ENCODE results near the gene ALDH1L1. TPM values are rescaled to one million over a fixed set of nuclear protein-coding genes. Genes with fewer than 3 reads are reported as not detected.

Gene ALDH1L1
- total and polyA plus RNA-seq, 2 of the 4 experiments (the other 2 are of a cell fraction), result not detected

DNA sequence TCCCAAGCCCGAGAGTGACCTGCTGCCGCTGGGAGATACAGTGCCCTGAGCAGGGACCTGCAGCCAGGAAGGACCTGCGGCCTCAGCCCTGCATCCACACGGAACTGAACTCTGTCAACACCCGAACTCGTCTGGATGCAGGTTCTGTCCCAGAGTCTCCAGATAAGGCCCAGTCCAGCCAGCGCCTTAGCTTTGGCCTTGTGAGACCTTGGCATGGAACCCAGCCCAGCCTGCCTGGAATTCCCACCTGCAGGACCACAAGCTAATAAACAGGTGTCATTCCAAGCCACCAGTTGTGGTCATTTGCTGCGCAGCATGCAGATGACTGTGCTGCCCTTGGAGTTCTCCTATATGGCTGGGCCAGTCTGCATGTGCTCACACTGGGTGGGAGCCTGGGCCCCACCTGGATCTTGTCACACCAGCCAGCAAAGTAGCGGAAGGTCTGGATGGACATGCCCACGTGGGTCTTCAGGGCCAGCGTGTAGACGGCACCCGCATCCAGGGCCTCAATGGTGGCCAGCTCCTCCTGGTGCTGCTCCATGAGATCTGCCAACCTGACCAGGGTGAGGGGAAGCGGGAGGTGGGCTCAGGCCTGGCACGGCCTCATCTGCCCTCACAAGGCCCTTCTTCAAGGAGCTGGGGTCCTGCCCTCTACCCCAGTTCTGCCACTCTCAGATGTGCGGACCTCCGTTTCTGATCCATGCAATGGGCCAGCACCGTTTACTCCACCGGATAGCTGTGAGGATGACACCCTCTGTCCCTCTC is 49.2 kb downstream of the ALDH1L1 start:
- H3K18ac ChIP-seq (ENCODE audit: low read depth, low read length), result no peak overlapping the region
- no peak overlapping the region for H2AK9ac ChIP-seq (replicated peaks; ENCODE audit: low read depth, low read length, poor library complexity)
- no peak overlapping the region for H3K4me3 ChIP-seq (ENCODE audit: insufficient read depth, low read depth, low read length)
- no peaks in the 10 kb centered on the region for H3K36me3 ChIP-seq (ENCODE audit: control insufficient read depth, insufficient read depth, low read length)
- no peak overlapping the region for H3K4me2 ChIP-seq (ENCODE audit: low read depth, low read length)
- H2BK5ac ChIP-seq (ENCODE audit: low read depth, low read length, poor library complexity, severe bottlenecking), result no peak overlapping the region
- no peak overlapping the region for H3K9ac ChIP-seq (ENCODE audit: low read depth, low read length)
- no peak overlapping the region for H4K91ac ChIP-seq (ENCODE audit: insufficient read depth, low read depth, low read length)
- no peak overlapping the region for H3K14ac ChIP-seq (replicated peaks; ENCODE audit: low read depth, low read length)
- H3K4me1 ChIP-seq (ENCODE audit: control insufficient read depth, insufficient read depth, low read length), result no peaks in the 10 kb centered on the region
- no peak overlapping the region for H2AK5ac ChIP-seq (ENCODE audit: low read depth, low read length)
- no peak overlapping the region for H3K27ac ChIP-seq (ENCODE audit: insufficient read depth, low read length)
- TF ChIP-seq MAZ (IDR thresholded peaks at IDR 0.05; ENCODE audit: borderline replicate concordance, low read depth, low read length) (no peak), MXI1 (IDR thresholded peaks at IDR 0.05; ENCODE audit: borderline replicate concordance, low read depth, low read length) (no peak), RAD21 (IDR thresholded peaks at IDR 0.05; ENCODE audit: low read length) (no peak), CHD1 (IDR thresholded peaks at IDR 0.05; ENCODE audit: low read depth, low read length) (no peak), POLR2A (IDR thresholded peaks at IDR 0.05; ENCODE audit: low read depth, low read length) (no peak)
- H4K20me1 ChIP-seq (ENCODE audit: insufficient read depth, low read length), result no peaks in the 10 kb centered on the region
- H3K56ac ChIP-seq (ENCODE audit: extremely low read depth, insufficient read depth, low read length), result no peak overlapping the region
- no TSS peak for BruUV-seq (replicated peaks)
- DNase-seq, result no peak
- intact Hi-C loops (cut with micrococcal nuclease), result loop anchor here (5.0 to 10.0 kb wide), 4 partner anchors 159 to 391 kb away; partner anchors contain the start of genes CHST13 and ZXDC
- H3K79me1 ChIP-seq (ENCODE audit: low read depth in 1 of 2, low read length in 2 of 2), result no peaks in the 10 kb centered on the region
- H3K9me3 ChIP-seq (ENCODE audit: control insufficient read depth, insufficient read depth, low read length), result no peaks in the 10 kb centered on the region
- no peak overlapping the region for H2BK20ac ChIP-seq (ENCODE audit: low read depth, low read length)
- no peak overlapping the region for H3K4ac ChIP-seq (ENCODE audit: low read depth, low read length)
- no peak overlapping the region for H2BK15ac ChIP-seq (ENCODE audit: low read depth, low read length)
- no peak for ATAC-seq (ENCODE audit: low read depth)
- no peak overlapping the region for H2AFZ ChIP-seq (replicated peaks; ENCODE audit: low read length, poor library complexity)
- no peak overlapping the region for H4K8ac ChIP-seq (ENCODE audit: low read depth in 2 of 2, low read length in 2 of 2)
- H3K23ac ChIP-seq (ENCODE audit: low read depth, low read length), result no peak overlapping the region
- no peak overlapping the region for H4K5ac ChIP-seq (ENCODE audit: low read depth, low read length)
- no peak overlapping the region for H2BK120ac ChIP-seq (ENCODE audit: low read depth, low read length)
- H3K9me1 ChIP-seq (ENCODE audit: insufficient read depth, low read length), result no peaks in the 10 kb centered on the region
- WGBS, 2 experiments (ENCODE audit: extremely low coverage in 2 of 2, insufficient read length in 1 of 2), result 71% methylated on average over 13 of the region's 19 CpGs; no CpG with 5 or more reads in 1 of the 2 experiments
- dilution Hi-C loops (cut with HindIII; ENCODE audit: low sequenced_read_pairs, unreplicated experiment), result no loop called here
- CTCF ChIA-PET, result interaction anchor here (0.6 kb wide), 1 partner anchor 16 kb away, joined by 7 read pairs; no protein-coding TSS in a partner anchor
- peaks cover 43% of the 10 kb centered on the region for H3K27me3 ChIP-seq (ENCODE audit: control insufficient read depth, insufficient read depth, low read length)
- in situ Hi-C loops (cut with MboI; ENCODE audit: low sequenced_read_pairs), result loop anchor here (5.0 kb wide), 1 partner anchor 256 kb away; no protein-coding TSS in a partner anchor
- POLR2A ChIA-PET (ENCODE audit: unreplicated experiment), result no interaction called here
